ENCODE measurements around the gene PCDHGA1.
"Not testable (repeated sequence)": the region's sequence is repeated elsewhere in the genome, so short reads cannot be mapped to it uniquely, and the experiment has no call there.

Gene PCDHGA1

DNA sequence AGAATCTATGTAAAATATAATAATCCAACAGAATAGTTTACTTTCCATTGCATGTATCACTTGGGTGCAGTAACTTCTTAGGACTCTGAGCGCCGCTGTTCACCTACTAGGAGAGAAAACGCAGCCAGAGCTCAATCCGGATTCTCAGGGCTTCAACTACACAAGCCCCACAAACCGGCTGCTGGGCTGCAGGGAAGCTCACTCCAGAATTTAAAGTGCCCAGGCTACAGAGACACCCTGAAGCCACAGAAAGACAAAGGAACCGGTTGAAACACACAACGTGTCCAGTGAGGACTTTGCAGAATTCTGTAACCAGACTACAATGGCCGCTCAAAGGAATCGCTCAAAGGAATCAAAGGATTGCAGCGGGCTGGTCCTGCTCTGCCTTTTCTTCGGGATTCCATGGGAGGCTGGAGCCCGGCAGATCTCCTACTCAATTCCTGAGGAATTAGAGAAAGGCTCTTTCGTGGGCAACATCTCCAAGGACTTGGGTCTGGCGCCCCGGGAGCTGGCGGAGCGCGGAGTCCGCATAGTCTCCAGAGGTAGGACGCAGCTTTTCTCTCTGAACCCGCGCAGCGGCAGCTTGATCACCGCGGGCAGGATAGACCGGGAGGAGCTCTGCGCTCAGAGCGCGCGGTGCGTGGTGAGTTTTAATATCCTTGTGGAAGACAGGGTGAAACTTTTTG, 82.7 kb downstream of the PCDHGA1 start, which contains the start of gene PCDHGA10:
Gene PCDHGA10, plus strand, starts transcription at position 134 of the 686 bp plus-strand sequence. Its CDS starts 189 bp downstream, at position 323.
- peak; percentile 79 for DNase-seq (ENCODE audit: low spot score)

DNA sequence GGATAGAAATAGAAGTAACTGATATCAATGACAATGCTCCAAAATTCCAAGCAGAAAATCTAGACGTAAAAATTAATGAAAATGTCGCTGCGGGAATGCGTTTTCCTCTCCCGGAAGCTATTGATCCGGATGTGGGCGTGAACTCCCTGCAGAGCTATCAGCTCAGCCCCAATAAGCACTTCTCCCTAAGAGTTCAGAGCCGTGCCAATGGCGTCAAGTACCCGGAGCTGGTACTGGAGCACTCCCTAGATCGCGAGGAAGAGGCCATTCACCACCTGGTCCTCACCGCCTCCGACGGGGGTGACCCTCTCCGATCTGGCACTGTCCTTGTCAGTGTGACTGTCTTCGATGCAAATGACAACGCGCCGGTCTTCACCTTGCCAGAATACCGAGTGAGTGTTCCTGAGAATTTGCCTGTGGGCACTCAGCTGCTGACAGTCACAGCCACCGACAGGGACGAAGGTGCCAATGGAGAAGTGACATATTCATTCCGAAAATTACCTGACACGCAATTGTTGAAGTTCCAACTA, 83.3 kb downstream of the PCDHGA1 start:
- peak; percentile 61 for DNase-seq (ENCODE audit: low spot score)

DNA sequence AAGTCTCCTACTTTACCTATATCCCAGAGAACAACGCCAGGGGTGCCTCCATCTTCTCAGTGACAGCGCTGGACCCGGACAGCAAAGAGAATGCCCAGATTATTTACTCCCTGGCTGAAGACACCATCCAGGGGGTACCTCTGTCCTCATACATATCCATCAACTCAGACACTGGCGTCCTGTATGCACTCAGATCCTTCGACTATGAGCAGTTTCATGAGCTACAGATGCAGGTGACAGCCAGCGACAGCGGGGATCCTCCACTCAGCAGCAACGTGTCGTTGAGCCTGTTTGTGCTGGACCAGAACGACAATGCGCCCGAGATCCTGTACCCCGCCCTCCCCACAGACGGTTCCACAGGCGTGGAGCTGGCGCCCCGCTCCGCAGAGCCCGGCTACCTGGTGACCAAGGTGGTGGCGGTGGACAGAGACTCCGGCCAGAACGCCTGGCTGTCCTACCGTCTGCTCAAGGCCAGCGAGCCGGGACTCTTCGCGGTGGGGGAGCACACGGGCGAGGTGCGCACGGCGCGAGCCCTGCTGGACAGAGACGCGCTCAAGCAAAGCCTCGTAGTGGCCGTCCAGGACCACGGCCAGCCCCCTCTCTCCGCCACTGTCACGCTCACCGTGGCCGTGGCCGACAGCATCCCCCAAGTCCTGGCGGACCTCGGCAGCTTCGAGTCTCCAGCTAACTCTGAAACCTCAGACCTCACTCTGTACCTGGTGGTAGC, 84.4 kb downstream of the PCDHGA1 start:
- not testable (repeated sequence) for DNase-seq (ENCODE audit: low spot score)

DNA sequence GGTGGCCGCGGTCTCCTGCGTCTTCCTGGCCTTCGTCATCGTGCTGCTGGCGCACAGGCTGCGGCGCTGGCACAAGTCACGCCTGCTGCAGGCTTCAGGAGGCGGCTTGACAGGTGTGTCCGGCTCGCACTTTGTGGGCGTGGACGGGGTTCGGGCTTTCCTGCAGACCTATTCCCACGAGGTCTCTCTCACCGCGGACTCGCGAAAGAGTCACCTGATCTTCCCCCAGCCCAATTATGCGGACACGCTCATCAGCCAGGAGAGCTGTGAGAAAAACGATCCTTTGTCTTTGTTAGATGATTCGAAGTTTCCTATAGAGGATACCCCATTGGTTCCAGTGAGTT, 84.9 kb downstream of the PCDHGA1 start:
- not testable (repeated sequence) for DNase-seq (ENCODE audit: low spot score)

DNA sequence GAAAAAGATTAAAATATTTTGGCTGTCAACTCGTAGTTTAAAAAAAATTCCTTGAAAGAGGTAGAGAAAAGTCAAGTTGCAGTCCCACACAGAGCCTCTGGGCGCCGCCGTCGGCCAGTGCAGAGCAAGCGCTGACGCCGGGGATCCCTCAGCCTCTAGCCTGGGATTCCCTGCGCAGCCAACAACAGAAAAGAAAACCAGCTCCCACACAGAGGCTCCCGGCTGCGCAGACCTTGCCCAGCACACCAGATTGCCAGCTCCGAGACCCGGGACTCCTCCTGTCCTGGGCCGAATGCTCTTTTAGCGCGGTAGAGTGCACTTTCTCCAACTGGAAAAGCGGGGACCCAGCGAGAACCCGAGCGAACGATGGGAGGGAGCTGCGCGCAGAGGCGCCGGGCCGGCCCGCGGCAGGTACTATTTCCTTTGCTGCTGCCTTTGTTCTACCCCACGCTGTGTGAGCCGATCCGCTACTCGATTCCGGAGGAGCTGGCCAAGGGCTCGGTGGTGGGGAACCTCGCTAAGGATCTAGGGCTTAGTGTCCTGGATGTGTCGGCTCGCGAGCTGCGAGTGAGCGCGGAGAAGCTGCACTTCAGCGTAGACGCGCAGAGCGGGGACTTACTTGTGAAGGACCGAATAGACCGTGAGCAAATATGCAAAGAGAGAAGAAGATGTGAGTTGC, 87.3 kb downstream of the PCDHGA1 start, which contains the start of gene PCDHGB7:
Gene PCDHGB7, plus strand, starts transcription at position 184 of the 679 bp plus-strand sequence. Its CDS starts 183 bp downstream, at position 367.
- peak; percentile 77 for DNase-seq (ENCODE audit: low spot score)

DNA sequence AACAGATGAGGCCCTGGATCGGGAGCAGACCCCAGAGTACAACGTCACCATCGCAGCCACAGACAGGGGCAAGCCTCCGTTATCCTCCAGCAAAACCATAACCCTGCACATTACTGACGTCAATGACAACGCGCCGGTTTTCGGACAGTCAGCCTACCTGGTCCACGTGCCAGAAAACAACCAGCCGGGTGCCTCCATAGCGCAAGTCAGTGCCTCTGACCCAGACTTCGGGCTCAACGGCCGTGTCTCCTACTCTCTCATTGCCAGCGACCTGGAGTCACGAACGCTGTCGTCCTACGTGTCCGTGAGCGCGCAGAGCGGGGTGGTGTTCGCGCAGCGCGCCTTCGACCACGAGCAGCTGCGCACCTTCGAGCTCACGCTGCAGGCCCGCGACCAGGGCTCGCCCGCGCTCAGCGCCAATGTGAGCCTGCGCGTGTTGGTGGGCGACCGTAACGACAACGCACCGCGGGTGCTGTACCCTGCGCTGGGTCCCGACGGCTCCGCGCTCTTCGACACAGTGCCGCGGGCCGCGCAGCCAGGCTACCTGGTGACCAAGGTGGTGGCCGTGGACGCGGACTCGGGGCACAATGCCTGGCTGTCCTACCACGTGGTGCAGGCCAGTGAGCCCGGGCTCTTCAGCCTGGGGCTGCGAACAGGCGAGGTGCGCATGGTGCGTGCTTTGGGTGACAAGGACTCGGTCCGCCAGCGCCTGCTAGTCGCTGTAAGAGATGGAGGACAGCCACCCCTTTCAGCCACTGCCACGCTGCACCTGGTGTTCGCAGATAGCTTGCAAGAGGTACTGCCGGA, 89.0 kb downstream of the PCDHGA1 start:
- no peak for DNase-seq (ENCODE audit: low spot score)

DNA sequence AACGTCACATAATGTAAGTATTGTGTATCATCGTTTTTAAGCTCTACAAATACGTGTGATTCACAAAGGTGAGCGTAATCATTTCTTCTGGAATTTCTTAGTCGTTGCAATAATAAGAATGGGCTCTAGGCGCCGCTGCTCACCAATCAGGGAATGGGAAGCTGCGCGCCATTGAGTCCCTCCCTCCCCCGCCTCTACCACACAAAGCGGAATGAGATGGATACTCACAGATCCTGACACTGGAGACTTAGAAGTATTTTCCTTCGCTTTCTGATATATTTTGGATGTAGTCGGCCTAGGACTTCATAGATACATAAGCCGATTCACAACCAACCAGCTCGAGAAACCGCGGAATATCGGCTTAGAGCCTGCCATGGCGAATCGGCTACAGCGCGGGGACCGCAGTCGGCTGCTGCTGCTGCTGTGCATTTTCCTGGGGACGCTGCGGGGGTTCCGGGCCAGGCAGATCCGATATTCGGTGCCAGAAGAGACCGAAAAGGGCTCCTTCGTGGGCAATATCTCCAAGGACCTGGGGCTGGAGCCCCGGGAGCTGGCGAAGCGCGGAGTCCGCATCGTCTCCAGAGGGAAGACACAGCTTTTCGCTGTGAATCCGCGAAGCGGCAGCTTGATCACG, 90.7 kb downstream of the PCDHGA1 start, which contains the start of gene PCDHGA11:
Gene PCDHGA11, plus strand, starts transcription at position 197 of the 634 bp plus-strand sequence. Its CDS starts 177 bp downstream, at position 374.
- peak; percentile 81 for DNase-seq (ENCODE audit: low spot score)

DNA sequence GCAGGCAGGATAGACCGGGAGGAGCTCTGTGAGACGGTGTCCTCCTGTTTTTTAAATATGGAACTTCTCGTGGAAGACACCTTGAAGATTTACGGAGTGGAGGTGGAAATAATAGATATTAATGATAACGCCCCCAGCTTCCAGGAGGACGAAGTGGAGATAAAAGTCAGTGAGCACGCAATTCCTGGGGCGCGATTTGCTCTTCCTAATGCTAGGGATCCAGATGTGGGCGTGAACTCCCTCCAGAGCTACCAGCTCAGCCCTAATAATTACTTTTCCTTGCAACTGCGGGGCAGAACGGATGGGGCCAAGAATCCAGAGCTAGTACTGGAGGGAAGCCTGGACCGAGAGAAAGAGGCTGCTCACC, 91.2 kb downstream of the PCDHGA1 start:
- DNase-seq (ENCODE audit: low spot score): peak; percentile 32

DNA sequence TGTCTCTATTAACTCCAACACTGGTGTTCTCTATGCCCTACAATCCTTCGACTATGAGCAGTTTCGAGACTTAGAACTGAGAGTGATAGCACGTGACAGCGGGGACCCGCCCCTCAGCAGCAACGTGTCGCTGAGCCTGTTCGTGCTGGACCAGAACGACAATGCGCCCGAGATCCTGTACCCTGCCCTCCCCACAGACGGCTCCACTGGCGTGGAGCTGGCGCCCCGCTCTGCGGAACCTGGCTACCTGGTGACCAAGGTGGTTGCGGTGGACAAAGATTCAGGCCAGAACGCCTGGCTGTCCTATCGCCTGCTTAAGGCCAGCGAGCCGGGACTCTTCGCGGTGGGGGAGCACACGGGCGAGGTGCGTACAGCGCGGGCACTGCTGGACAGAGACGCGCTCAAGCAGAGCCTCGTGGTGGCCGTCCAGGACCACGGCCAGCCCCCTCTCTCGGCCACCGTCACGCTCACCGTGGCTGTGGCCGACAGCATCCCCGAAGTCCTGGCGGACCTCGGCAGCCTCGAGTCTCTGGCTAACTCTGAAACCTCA, 92.5 kb downstream of the PCDHGA1 start:
- DNase-seq (ENCODE audit: low spot score): no peak

DNA sequence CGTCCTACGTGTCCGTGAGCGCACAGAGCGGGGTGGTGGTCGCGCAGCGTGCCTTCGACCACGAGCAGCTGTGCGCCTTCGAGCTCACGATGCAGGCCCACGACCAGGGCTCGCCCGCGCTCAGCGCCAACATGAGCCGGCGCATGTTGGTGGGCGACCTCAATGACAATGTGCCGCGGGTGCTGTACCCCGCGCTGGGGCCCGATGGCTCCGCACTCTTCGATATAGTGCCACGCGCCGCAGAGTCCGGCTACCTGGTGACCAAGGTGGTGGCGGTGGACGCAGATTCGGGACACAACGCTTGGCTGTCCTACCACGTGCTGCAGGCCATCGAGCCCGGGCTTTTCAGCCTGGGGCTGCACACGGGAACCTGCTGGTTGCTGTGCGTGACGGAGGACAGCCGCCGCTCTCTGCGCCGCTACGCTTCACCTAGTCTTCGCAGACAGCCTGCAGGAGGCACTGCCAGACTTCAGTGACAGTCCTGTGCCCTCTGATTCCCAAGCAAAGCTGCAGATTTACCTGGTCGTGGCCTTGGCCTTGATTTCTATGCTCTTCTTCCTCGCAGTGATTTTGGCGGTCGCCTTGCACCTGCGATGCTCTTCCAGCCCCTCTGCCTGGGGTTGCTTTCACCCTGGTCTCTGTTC, 97.6 kb downstream of the PCDHGA1 start:
- no peak for DNase-seq (ENCODE audit: low spot score)

DNA sequence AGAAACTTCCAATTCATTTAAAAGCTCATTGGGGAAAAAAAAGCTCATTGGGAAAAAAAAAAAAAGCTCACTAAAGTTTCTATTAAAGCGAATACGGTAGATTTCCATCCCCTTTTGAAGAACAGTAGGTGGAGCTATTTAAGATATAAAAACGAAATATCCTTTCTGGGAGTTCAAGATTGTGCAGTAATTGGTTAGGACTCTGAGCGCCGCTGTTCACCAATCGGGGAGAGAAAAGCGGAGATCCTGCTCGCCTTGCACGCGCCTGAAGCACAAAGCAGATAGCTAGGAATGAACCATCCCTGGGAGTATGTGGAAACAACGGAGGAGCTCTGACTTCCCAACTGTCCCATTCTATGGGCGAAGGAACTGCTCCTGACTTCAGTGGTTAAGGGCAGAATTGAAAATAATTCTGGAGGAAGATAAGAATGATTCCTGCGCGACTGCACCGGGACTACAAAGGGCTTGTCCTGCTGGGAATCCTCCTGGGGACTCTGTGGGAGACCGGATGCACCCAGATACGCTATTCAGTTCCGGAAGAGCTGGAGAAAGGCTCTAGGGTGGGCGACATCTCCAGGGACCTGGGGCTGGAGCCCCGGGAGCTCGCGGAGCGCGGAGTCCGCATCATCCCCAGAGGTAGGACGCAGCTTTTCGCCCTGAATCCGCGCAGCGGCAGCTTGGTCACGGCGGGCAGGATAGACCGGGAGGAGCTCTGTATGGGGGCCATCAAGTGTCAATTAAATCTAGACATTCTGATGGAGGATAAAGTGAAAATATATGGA, 100.2 kb downstream of the PCDHGA1 start, which contains the start of gene PCDHGA12:
Gene PCDHGA12, plus strand, starts transcription at position 176 of the 782 bp plus-strand sequence. Its CDS starts 253 bp downstream, at position 429.
- DNase-seq (ENCODE audit: low spot score): peak; percentile 92

DNA sequence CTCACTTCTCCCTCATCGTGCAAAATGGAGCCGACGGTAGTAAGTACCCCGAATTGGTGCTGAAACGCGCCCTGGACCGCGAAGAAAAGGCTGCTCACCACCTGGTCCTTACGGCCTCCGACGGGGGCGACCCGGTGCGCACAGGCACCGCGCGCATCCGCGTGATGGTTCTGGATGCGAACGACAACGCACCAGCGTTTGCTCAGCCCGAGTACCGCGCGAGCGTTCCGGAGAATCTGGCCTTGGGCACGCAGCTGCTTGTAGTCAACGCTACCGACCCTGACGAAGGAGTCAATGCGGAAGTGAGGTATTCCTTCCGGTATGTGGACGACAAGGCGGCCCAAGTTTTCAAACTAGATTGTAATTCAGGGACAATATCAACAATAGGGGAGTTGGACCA, 101.0 kb downstream of the PCDHGA1 start:
- DNase-seq (ENCODE audit: low spot score): no peak

DNA sequence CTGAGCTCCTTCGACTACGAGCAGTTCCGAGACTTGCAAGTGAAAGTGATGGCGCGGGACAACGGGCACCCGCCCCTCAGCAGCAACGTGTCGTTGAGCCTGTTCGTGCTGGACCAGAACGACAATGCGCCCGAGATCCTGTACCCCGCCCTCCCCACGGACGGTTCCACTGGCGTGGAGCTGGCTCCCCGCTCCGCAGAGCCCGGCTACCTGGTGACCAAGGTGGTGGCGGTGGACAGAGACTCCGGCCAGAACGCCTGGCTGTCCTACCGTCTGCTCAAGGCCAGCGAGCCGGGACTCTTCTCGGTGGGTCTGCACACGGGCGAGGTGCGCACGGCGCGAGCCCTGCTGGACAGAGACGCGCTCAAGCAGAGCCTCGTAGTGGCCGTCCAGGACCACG, 102.0 kb downstream of the PCDHGA1 start:
- DNase-seq (ENCODE audit: low spot score): not testable (repeated sequence)

DNA sequence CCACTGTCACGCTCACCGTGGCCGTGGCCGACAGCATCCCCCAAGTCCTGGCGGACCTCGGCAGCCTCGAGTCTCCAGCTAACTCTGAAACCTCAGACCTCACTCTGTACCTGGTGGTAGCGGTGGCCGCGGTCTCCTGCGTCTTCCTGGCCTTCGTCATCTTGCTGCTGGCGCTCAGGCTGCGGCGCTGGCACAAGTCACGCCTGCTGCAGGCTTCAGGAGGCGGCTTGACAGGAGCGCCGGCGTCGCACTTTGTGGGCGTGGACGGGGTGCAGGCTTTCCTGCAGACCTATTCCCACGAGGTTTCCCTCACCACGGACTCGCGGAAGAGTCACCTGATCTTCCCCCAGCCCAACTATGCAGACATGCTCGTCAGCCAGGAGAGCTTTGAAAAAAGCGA, 102.4 kb downstream of the PCDHGA1 start:
- DNase-seq (ENCODE audit: low spot score): not testable (repeated sequence)

DNA sequence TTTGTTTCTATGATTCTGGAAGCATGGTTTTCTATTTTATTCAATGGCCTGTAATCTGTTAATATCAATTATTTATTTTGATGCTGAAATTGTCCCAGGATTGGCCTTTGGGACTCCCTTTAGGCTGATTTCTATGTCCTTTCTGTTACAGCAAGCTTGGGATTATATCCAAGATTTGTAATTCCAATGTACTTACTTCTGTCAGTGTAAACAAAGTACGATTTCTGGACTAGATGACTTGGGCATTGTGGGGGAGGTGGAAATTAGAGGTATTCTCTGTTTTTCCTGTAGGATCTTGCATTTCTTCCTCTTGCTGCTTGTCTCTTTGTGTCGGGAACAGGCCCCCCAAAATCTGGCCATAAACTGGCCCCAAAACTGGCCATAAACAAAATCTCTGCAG, 103.7 kb downstream of the PCDHGA1 start:
- DNase-seq (ENCODE audit: low spot score): no peak

DNA sequence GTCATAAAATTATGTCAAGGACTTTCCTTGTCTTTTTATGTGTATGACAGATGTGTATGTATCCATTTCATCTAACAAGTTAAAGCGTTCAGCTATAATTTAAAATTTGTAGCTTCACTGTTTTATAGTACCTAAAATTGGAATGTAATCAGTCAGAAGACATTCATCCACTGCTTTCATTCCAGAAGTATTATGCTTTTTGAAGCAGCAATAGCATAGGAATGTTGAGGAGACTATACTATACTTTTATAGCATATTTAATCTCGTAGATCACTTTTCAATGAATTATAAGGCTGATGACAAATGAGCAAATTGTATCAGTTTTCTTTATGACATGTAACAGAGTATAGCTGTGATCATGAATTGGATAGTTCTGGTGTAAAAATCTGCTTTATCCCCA, 106.9 kb downstream of the PCDHGA1 start:
- peak; percentile 44 for DNase-seq (ENCODE audit: low spot score)

DNA sequence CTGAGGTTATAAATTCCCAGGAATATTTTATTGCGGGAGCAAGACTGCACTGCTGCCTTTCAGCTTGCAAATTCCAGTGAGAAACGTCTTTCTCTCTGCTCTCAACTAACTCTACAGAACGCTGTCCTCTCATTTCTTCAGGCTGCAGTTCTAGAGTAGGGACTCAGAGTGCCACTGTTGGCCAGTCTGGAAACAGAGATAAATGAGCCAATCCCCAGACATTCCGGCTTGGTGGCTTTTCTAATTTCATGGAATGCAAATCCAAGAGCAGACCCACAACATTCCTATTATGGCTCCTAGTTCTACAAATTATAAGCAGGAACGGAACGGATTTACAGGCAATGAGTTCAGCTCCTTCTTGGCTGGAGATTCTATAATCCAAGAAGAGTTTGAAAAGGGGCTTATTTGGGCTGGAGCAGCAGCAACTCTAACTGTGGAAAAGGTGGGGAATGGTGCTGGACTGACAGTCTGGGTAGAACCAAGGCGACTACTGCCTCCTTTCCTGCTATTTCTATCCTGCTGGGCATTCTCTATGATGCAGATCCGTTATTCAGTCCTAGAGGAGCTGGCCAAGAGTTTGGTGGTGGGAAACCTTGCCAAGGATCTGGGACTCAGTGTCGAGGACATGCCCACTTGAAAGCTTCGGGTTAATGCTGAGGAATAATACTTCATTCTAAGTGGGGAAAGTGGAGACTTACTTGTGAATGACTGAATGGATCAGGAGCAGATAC, 109.3 kb downstream of the PCDHGA1 start:
- no peak for DNase-seq (ENCODE audit: low spot score)

DNA sequence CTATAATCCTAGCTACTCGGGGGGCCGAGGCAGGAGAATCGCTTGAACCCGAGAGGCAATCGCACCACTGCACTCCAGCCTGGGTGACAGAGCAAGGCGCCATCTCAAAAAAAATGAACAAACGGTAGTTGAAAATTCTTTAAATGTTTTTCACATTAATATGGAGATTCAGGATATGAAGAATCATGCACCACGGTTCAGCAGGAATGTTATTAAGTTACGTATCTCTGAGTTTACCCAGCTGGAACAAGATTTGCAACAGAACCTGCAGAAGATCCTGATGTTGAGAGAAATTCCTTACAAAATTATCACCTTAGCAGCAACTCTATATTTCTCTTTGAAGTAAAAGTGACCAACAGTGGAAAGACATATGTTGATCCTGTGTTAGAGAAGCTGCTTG, 110.0 kb downstream of the PCDHGA1 start:
- DNase-seq (ENCODE audit: low spot score): no peak

All from GM03348 (cell line).